Memory B cell (primary cell): Measurements from ENCODE around the gene FOXD4L5.
A peak's percentile ranks its signal among the peaks of the same experiment; 100 is the strongest.
"Not testable (repeated sequence)": the region's sequence is repeated elsewhere in the genome, so short reads cannot be mapped to it uniquely, and the experiment has no call there.

ENCODE experiments used
- ATAC-seq: fragments of 150-1000 bp; cut with Tn5 transposase; 2 replicates; pipeline ENCODE4 v1.10.0; 2021; ENCODE audit warnings: low read depth, mild to moderate bottlenecking, moderate library complexity
- DNase-seq, 2 donors: peaks; one replicate each; pipeline ENCODE4 v3.0.0; 2022; ENCODE audit warnings: low spot score in 2 of 2
- H3K27ac Mint-ChIP-seq: one replicate; pipeline ENCODE4 v1.8.0; 2022; ENCODE audit warnings: mild to moderate bottlenecking, moderate library complexity, mixed read lengths
- H3K27me3 Mint-ChIP-seq: one replicate; pipeline ENCODE4 v1.8.0; 2022; ENCODE audit warnings: mixed read lengths
- H3K36me3 Mint-ChIP-seq: one replicate; pipeline ENCODE4 v1.8.0; 2022; ENCODE audit warnings: mild to moderate bottlenecking, mixed read lengths
- H3K4me1 Mint-ChIP-seq: one replicate; pipeline ENCODE4 v1.8.0; 2022; ENCODE audit warnings: mixed read lengths
- H3K4me3 Mint-ChIP-seq: one replicate; pipeline ENCODE4 v1.8.0; 2022; ENCODE audit warnings: mild to moderate bottlenecking, moderate library complexity, mixed read lengths
- H3K9me3 Mint-ChIP-seq: one replicate; pipeline ENCODE4 v1.8.0; 2022; ENCODE audit warnings: mixed read lengths

Gene FOXD4L5

GRCh38 chr9:65285109-65285508 is at the start of gene FOXD4L5:
FOXD4L5 (minus strand) TSS chr9:65285209; CDS start chr9:65284377, 832 bp downstream.
- not testable (repeated sequence) for H3K4me1 Mint-ChIP-seq, H3K27ac Mint-ChIP-seq, H3K9me3 Mint-ChIP-seq, DNase-seq, H3K27me3 Mint-ChIP-seq, ATAC-seq, H3K36me3 Mint-ChIP-seq
- peak within 1 kb of the TSS; percentile 11 for H3K4me3 Mint-ChIP-seq

- H3K4me3 Mint-ChIP-seq = peak overlapping the region; percentile 11
- not testable (repeated sequence) for H3K4me1 Mint-ChIP-seq, H3K27ac Mint-ChIP-seq, DNase-seq, H3K9me3 Mint-ChIP-seq, H3K36me3 Mint-ChIP-seq, ATAC-seq, H3K27me3 Mint-ChIP-seq
These were observed 1.1 kb downstream of the FOXD4L5 start for GRCh38 chr9:65283943-65284342.

GRCh38 chr9:65282976-65283375 is 2.0 kb downstream of the FOXD4L5 start:
- not testable (repeated sequence) for H3K4me1 Mint-ChIP-seq, DNase-seq, H3K9me3 Mint-ChIP-seq, H3K27ac Mint-ChIP-seq, H3K4me3 Mint-ChIP-seq, ATAC-seq, H3K27me3 Mint-ChIP-seq, H3K36me3 Mint-ChIP-seq
